ENCODE data around the gene MVD.

DNA sequence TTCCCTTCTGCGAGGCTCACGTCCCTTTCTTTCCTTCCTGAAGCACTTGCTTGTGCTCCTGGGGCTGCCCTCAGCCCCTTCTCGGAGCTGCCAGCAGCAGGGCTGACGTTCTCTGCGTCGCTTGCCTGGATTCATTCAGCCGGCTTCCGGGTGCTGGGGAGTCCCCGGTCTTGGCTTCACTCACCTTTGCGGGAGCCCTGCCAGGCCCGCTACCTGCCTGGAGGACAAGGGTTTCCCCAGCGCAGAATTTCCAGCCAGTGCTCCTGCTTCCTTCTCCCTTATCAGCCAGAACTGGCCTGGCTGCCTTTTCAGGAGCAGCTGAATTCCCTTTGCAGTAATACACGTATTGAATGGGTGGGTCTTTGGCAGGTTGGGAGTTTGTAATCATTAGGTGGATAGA is 46.6 kb downstream of the MVD start:
- TF ChIP-seq, protein P1, sequence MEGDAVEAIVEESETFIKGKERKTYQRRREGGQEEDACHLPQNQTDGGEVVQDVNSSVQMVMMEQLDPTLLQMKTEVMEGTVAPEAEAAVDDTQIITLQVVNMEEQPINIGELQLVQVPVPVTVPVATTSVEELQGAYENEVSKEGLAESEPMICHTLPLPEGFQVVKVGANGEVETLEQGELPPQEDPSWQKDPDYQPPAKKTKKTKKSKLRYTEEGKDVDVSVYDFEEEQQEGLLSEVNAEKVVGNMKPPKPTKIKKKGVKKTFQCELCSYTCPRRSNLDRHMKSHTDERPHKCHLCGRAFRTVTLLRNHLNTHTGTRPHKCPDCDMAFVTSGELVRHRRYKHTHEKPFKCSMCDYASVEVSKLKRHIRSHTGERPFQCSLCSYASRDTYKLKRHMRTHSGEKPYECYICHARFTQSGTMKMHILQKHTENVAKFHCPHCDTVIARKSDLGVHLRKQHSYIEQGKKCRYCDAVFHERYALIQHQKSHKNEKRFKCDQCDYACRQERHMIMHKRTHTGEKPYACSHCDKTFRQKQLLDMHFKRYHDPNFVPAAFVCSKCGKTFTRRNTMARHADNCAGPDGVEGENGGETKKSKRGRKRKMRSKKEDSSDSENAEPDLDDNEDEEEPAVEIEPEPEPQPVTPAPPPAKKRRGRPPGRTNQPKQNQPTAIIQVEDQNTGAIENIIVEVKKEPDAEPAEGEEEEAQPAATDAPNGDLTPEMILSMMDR (IDR thresholded peaks at IDR 0.05): no peak
- no peak for TF ChIP-seq POLR2A (IDR thresholded peaks at IDR 0.05)
